HG02763 (cell line): ENCODE measurements around the gene ACAT2.
A peak's percentile ranks its signal among the peaks of the same experiment; 100 is the strongest.
"Not testable (repeated sequence)": the region's sequence is repeated elsewhere in the genome, so short reads cannot be mapped to it uniquely, and the experiment has no call there.

Source experiments
- ATAC-seq: cut with Tn5 transposase; IDR thresholded peaks from one replicate; pipeline ENCODE4 v1.9.1; 2021; ENCODE audit warnings: mild to moderate bottlenecking, moderate library complexity; ENCODE audit not compliant: unreplicated experiment

ACAT2 gene

DNA sequence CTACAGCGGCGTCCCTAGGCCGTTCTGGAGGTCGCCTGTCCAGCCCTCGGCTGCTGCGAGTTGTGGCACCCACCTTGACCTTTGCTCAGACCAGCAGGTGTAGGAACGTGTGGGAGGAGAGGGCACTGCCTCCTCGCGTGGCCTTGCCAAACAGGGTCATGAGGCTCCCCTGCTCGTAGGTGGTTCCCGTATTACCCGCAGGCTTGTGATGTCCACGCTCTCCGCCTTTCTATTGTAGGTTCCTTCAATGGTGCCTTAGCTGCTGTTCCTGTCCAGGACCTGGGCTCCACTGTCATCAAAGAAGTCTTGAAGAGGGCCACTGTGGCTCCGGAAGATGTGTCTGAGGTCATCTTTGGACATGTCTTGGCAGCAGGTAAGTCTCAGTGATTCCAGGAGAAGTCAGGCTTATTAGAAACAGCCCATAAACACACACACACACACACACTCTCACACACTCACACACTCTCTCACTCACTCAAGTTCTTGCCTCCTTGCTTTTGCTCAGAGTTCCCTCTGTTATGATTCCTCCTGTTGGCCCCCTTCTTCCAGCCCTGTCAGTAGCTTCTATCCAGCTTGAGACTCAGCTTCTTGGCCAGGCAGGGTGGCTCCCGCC, 942 bp downstream of the ACAT2 start:
- no peak for ATAC-seq

DNA sequence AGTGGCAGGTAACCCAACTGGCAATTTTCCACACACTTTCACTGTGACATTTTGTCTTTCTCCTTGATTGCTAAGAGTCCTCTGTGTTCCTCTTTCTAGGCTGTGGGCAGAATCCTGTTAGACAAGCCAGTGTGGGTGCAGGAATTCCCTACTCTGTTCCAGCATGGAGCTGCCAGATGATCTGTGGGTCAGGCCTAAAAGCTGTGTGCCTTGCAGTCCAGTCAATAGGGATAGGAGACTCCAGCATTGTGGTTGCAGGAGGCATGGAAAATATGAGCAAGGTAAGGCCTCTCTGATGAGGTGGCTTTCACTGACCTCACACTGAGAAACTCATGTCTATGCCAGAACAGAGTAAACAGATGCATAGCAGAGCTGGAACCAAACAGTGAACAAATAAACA, 5.1 kb downstream of the ACAT2 start:
- ATAC-seq = no peak

- ATAC-seq = no peak
These were observed 7.6 kb downstream of the ACAT2 start for GRCh38 chr6:159769470-159769869.

- ATAC-seq = no peak
These were observed 10.4 kb downstream of the ACAT2 start for GRCh38 chr6:159772196-159772595.

GRCh38 chr6:159777240-159777904, 15.5 kb downstream of the ACAT2 start:
- ATAC-seq = no peak

GRCh38 chr6:159778131-159778530, 16.3 kb downstream of the ACAT2 start:
- ATAC-seq = no peak

DNA sequence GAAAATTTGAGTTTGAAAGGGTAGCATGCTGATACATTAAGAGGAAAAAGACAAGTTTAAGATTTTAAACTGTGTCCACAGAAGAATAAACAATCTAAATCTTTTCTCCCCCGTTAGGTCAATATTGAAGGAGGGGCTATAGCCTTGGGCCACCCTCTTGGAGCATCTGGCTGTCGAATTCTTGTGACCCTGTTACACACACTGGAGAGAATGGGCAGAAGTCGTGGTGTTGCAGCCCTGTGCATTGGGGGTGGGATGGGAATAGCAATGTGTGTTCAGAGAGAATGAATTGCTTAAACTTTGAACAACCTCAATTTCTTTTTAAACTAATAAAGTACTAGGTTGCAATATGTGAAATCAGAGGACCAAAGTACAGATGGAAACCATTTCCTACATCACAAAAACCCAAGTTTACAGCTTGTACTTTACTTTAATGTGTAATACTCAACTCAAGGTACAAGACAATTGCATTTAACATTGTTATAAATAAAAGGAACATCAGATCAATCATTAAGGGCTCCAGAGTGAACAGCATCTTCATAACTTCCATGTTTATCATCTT, 16.8 kb downstream of the ACAT2 start:
- no peak for ATAC-seq

GRCh38 chr6:159788276-159788675, 26.4 kb downstream of the ACAT2 start:
- no peak for ATAC-seq

GRCh38 chr6:159788753-159789376, 27.0 kb downstream of the ACAT2 start:
- no peak for ATAC-seq

- ATAC-seq = peak; percentile 70
These were observed 27.7 kb downstream of the ACAT2 start, which contains the start of gene TCP1 for GRCh38 chr6:159789377-159790148. Gene TCP1 (minus strand): TSS chr6:159789602. CDS start chr6:159789468, 134 bp downstream.

DNA sequence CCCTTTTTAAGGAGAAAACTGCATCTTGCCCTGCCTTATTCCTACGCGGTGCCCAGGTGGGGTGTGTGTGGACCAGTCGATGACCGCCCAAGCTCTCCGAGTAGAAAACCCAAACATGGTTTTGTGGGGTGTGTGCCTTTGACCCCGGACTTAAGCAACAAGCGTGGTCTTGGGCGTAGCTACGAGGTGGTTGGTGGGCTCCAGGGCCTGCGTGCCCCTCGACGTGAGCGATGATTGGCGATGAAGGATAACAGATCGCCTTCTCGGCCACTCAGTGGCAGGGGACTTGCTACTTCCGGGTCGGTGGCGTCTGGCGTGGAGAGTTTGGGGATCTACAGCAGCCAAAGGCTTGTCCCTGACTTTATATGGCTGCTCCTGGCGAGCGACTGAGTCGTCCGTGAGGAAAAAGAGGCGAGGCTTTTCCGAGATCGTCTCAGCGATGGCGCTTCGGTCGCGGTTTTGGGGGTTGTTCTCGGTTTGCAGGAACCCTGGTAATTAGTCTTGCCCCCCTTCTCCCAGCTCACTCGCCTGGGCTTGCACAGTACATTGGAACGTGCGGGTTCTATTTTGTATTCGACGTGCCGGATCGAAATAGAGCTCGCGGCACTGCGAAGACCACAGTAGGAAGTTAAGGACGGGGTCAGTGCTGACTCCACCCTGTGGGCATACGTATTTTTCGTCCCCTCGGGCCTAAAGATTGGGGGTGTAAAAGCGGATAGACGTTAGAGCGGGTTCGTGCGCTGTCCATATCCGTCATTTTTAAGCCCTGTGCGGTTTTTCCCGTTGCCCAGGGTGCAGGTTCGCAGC, 28.5 kb downstream of the ACAT2 start, which contains the start of gene MRPL18:
Gene MRPL18, plus strand, starts transcription at position 319 of the 807 bp plus-strand sequence. Its CDS starts 121 bp downstream, at position 440.
- peak; percentile 84 for ATAC-seq

- no peak for ATAC-seq
These were observed 29.2 kb downstream of the ACAT2 start for GRCh38 chr6:159790956-159791598.

DNA sequence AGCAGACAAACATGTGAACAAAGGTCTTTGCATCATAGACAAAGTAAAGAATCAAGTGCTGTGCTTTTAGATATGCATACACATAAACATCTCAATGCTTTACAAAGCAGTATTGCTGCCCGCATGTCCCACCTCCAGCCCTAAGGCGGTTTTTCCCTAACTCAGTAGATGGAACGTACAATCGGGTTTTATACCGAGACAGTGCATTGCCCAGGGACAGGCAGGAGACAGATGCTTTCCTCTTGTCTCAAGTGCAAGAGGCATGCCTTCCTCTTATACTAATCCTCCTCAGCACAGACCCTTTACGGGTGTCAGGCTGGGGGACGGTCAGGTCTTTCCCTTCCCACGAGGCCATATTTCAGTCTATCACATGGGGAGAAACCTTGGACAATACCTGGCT, 33.1 kb downstream of the ACAT2 start:
- not testable (repeated sequence) for ATAC-seq

GRCh38 chr6:159797554-159797953, 35.7 kb downstream of the ACAT2 start:
- ATAC-seq = no peak

DNA sequence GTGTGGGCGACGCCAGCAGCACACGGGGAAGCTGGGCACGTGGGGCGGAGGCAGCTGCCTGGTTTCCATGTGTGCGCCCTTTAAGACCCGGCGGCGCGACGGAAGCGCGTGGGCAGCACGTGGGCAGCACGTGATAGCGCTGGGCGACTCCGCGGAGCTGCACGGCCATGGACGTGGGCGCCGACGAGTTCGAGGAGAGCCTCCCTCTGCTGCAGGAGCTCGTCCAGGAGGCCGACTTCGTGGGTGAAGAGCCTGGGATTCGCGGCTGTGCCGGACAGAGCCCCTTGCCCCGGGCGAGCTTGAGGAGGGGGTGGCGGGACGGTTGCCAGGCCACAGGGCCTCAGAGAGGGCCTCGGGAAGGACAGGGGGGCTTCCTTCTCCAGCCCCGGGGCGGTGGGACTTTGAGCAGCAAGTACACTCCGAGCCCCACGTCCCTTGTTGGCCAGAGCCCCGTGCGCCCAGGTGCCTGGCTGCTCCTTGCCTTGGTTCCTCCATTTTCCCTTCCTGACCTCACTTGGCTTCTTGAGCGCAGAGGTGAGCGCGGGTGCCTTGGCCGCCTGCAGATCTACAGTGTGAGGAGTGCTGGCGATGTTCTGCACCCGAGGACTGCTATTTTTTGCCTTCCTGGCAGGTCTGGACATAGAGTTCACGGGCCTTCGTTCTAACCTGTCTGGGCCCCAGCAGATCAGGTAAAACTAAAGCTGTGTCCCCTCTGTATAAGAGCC, 38.5 kb downstream of the ACAT2 start, which contains the start of gene PNLDC1:
Gene PNLDC1, plus strand, starts transcription at position 136 of the 725 bp plus-strand sequence. Its CDS starts 32 bp downstream, at position 168.
- no peak for ATAC-seq

- no peak for ATAC-seq
These were observed 40.1 kb downstream of the ACAT2 start for GRCh38 chr6:159801935-159802334.

GRCh38 chr6:159804504-159804903, 42.7 kb downstream of the ACAT2 start:
- no peak for ATAC-seq

DNA sequence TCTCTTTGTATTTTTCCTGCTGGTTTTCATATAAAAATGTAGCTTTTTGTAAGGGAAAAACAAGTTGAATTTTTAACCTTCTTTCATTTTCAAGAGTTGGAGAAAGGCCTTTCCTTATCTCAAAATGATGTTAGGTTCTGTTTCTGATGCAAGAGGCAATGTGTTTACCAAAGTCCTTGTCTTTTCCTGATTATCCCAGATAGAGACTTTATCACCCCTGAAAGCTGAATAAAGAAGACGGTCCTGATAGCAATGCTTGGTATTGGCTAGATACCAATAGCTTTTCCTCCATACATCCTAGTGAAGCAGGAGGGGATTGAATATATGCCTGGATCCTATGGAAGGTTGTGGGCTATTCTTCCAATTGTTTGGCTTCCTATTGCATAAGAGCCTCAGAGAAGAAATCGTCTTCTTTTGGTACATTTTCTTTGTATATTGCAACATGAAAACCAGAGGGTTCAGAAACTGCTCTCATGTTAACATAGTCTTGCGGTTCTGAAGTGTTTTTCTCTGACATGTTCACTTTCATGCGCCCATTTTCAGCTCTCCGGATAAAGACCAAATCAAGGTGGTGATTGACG, 43.7 kb downstream of the ACAT2 start:
- ATAC-seq = no peak
